Urothelium cell line (cell line): ENCODE measurements around the gene DICER1.
A peak's percentile ranks its signal among the peaks of the same experiment; 100 is the strongest.
"Not testable (repeated sequence)": the region's sequence is repeated elsewhere in the genome, so short reads cannot be mapped to it uniquely, and the experiment has no call there.

Experiments
- DNase-seq: peaks from one replicate; pipeline ENCODE4 v3.0.0; 2011; ENCODE audit warnings: low spot score, mixed read lengths
- FAIRE-seq: peaks from 2 replicates; lab custom pipeline; 2011; peaks lifted over from hg19 to GRCh38; lab: Jason Lieb, UNC

Gene DICER1

GRCh38 chr14:95157327-95158189 is at the start of gene DICER1:
DICER1 (minus strand) TSS chr14:95157529; CDS start chr14:95133458, 24,071 bp downstream.
- FAIRE-seq (no peak), DNase-seq (peak; percentile 94)

- no peak for DNase-seq
- no peak for FAIRE-seq
These were observed 49.2 kb upstream of the DICER1 start for GRCh38 chr14:95206534-95206933.

GRCh38 chr14:95204705-95205104 is 47.4 kb upstream of the DICER1 start:
- FAIRE-seq = no peak
- no peak for DNase-seq

GRCh38 chr14:95201745-95202144 is 44.4 kb upstream of the DICER1 start:
- DNase-seq, FAIRE-seq: not testable (repeated sequence)

GRCh38 chr14:95200404-95200803 is 43.1 kb upstream of the DICER1 start:
- no peak for FAIRE-seq
- no peak for DNase-seq

- DNase-seq = no peak
- no peak for FAIRE-seq
These were observed 42.1 kb upstream of the DICER1 start for GRCh38 chr14:95199298-95199983.

- FAIRE-seq = no peak
These were observed 41.0 kb upstream of the DICER1 start for GRCh38 chr14:95198320-95198719.

GRCh38 chr14:95197551-95197950 is 40.2 kb upstream of the DICER1 start:
- FAIRE-seq = no peak
- DNase-seq = no peak

More at GRCh38 chr14:95198320-95198719, 41.0 kb upstream of the DICER1 start:
- no peak for DNase-seq

- no peak for FAIRE-seq
- DNase-seq = no peak
These were observed 39.7 kb upstream of the DICER1 start for GRCh38 chr14:95196826-95197545.

- DNase-seq (peak; percentile 8), FAIRE-seq (no peak)
These were observed 38.9 kb upstream of the DICER1 start for GRCh38 chr14:95196268-95196667.

GRCh38 chr14:95195031-95195430 is 37.7 kb upstream of the DICER1 start:
- FAIRE-seq (no peak), DNase-seq (no peak)

GRCh38 chr14:95193081-95193480 is 35.8 kb upstream of the DICER1 start:
- FAIRE-seq (no peak), DNase-seq (no peak)

- no peak for DNase-seq
- no peak for FAIRE-seq
These were observed 35.0 kb upstream of the DICER1 start for GRCh38 chr14:95192311-95192710.

GRCh38 chr14:95191445-95192199 is 34.3 kb upstream of the DICER1 start:
- FAIRE-seq (no peak), DNase-seq (no peak)

- DNase-seq = no peak
- no peak for FAIRE-seq
These were observed 33.5 kb upstream of the DICER1 start for GRCh38 chr14:95190857-95191256.

GRCh38 chr14:95190346-95190840 is 33.1 kb upstream of the DICER1 start:
- FAIRE-seq (no peak), DNase-seq (no peak)

GRCh38 chr14:95189367-95190132 is 32.2 kb upstream of the DICER1 start:
- DNase-seq (no peak), FAIRE-seq (no peak)

- DNase-seq (no peak), FAIRE-seq (no peak)
These were observed 31.1 kb upstream of the DICER1 start for GRCh38 chr14:95188380-95188779.

GRCh38 chr14:95185767-95186392 is 28.6 kb upstream of the DICER1 start:
- DNase-seq (no peak), FAIRE-seq (no peak)
